ENCODE results near the gene BCDIN3D. TPM values are rescaled to one million over a fixed set of nuclear protein-coding genes. Genes with fewer than 3 reads are reported as not detected.
"Not testable (repeated sequence)": the region's sequence is repeated elsewhere in the genome, so short reads cannot be mapped to it uniquely, and the experiment has no call there.

Gene BCDIN3D
- total RNA-seq, 1 donor from 2014 or later: 4.3 TPM

DNA sequence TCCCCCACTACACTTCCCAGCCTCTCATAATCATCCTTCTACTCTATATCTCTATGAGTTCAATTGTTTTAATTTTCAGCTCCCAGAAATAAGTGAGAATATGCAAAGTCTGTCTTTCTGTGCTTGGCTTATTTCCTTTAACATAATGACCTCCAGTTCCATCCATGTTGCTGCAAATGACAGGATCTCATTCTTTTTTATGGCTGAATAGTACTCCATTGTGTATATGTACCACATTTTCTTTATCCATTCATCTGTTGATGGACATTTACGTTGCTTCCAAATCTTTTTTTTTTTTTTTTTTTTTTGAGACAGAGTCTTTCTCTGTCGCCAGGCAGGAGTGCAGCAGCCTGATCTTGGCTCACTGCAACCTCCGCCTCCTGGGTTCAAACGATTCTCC lies 13.0 kb upstream of the BCDIN3D start:
- DNase-seq: not testable (repeated sequence)

- no peak for DNase-seq
Observed at GRCh38 chr12:49854976-49855375, 12.1 kb upstream of the BCDIN3D start.

DNA sequence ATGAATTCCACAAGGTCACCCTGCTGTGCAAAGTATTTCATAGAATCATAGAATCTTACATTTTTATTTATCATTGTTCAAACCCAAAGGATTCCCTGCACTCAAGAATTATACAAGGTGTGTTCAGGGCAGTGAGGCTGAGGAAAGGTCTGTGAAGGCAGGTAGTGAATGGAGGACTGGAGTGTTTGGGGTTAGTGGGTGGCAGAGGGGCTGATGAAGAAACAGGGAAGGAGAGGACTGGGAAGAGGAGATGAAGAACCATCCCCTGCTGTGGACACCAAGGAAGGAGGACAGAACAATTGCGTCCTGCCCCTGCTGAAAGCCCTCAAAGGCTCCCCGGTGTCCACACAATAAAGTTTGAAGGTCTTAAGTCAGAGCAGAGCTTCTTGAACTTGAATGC lies 10.8 kb upstream of the BCDIN3D start:
- DNase-seq: no peak

DNA sequence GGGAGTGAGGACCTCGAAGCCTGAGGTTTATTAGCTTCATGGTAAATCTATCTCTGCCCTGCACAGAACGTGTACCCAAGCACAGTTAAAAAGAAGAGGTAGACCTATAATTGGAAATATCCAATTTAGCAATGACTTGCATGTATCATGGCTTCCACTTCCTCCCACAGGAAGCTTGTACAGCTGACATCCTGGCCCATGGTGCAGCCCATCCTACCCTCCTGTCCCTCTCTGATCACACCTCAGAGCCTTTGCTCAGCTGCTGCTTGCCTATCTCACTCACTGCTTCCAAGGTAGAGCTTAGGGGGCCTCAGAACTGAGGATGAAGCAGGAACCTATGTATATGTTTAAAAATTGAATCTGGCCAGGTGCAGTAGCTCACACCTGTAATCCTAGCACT lies 4.3 kb upstream of the BCDIN3D start:
- DNase-seq: no peak

DNA sequence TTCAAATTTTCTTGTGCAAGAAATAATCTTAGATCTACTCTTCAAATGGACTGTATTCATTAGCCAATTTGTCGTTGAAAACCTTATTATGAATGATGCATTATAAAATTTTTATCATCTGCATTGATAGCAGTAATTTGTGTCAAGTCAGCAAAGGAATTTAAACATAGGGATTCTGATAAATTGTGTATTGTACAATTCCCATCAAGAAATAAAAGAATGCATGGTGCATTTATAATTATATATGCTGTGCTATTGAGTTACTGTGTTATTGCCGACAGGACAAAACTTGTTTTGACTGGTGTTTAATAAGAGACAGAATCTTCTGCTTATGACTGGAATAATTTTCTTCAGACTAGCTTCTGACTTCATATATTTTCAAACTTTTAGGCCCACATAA lies 3.1 kb upstream of the BCDIN3D start:
- DNase-seq: no peak

GRCh38 chr12:49843876-49844437 lies 1.1 kb upstream of the BCDIN3D start:
- no peak for DNase-seq

- DNase-seq: no peak
Observed at GRCh38 chr12:49843411-49843810, 505 bp upstream of the BCDIN3D start.

DNA sequence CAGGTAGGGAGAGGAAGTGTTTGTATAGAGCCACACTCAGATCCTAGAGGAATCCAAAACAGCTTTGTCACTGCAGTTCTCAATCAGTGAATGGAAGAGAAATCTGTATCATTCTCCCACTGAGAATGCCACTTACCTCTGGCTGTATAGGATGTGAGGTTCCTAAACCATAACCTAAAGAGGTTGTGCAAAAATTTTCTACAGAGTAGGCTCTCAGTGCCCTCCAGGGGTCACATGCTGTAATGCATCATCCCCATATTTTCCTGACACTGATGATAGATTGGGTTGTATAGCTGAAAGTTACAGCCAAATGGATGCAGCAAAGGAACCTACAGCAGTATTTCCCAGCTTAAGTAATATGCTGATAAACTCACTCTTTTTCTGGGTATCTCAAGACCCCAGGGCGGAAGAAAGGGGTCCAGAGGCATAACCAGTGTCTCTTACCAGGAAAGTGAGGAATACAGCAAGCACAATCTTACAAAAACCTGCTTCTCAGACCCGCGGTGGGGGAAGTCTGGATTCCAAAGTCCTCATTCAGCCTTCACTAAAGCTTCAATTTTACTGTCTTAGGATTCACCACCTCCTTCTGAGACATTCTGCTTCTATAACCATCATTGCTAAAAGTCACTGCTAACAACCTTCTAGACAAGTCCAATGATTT lies 3.8 kb downstream of the BCDIN3D start:
- peak; percentile 77 for DNase-seq

DNA sequence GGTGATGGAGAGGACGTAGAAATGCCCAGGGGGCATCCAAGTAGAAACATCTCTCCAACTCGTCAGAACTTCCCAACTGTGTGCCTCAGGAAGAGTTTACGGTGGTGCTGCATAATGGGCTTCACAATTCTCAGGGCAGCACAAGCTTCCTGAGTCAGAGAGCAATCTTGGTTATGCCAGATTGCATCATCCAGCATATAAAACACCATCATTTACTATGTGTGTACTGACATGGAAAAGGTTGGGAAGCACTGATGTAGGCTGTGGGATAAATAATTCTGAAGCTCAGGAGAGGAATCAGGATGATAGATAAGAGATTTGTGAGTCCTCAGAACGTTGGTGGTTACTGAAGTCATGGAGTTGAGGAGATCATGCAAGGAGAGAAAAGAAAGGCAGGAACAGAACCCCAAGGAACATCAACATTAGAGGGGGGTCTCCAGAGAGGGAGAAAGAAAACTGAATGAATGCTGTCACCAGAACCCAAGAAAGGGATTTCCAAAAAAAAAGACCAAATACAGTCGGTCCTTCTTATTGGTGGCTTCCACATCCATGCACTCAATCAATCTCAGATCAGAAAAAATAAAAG lies 10.0 kb downstream of the BCDIN3D start:
- no peak for DNase-seq

DNA sequence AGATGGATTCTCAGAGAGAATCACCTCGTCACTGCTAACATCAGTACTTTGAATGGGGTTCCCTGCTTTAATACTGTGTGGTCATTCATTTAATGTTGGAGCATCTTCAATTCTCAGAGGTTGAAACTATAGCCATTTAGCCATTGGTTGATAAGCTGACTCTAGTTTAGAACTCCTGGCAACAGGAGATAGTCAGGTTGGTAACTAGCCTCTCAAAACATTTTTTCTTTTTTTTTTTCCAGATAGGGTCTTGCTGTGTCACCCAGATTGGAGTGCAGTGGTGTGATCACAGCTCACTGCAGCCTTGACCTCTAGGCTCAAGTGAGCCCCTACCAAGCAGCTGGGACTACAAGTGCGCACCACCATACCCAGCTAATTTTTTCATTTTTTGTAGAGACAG lies 11.2 kb downstream of the BCDIN3D start:
- DNase-seq: no peak

DNA sequence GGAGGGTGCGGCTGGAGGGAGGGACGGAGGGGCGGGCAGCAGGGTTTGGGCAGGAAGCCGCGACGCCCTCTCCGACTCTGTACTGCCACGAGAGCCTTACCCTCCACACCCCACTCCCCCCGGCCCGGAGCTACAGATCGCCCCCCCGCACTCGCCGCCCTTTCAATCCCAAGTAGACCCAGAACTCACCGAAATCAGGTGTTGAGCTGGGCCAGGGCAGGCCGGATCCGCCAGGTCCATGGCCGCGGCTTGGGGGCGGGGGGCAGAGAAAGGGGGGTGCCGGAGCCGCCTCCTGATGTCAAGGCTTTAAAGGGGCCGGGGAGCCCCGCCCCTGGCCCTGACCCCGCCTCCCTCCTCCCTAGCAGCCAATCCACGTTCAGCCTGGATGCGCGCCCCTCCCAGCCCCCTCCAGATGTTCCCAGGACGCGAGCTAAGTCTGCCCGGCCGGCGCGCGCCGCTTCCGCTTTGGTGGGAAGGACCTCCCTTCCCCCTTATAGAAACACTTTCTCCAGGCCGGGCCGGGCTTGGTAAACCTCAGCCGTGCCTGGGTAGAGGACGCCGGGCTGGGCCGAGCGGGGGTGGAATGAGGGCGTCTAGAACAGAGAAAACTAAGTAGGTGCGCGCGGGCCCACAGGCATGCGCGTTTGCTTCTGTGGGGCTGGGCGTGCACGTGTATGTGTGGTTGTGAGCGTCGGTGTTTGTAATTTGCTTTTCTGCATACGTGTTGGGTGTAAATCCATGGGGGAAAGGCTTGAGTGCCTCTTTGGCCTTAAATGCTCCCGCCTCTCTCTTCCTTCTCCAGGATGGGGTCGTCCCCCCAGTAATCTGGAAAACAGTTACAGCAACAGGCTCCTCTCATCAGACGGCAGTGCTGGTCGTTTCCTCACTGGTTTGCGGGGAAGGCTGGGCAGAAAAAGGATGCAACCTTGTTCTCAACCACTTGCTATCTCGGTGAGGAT lies 14.5 kb downstream of the BCDIN3D start, which contains the start of gene NCKAP5L:
Gene NCKAP5L (minus strand): TSS at position 281 of the 959 bp plus-strand sequence. CDS start 24,369 bp downstream, outside the sequence.
- peak; percentile 98 for DNase-seq

DNA sequence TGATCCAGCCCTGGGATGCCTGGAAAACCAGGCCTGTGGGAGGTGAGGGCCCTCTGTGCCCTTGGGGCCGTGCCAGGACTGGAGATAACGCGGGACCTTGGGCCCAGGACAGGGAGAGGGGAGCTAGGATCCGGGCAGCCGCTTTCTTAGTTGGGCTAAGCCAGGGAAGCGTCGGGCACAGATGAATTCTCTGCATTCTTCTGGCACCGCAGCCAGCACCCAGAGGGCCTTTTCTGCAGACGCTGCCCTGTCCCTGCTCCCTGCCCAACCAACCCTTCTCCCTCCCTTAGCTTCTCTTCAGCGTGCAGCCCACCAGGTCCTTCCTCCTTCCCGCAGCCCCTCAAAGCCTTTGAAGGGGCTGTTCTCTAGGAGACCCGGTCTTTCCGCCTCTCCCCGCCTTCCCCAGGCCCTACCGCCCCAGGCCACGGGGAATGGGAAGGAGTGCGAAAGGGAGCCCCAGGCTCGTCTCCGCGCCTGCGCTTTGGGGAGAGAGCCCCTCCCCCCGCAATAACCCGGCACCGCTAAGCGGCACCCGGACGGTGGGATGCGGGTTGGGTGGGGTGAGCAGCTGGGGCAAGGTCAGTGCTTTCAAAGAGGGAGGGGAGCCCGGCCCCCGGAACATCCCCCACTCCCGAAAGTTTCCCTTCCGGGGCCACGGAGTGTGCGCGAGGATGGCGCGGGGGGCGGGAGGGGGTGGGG lies 15.4 kb downstream of the BCDIN3D start:
- DNase-seq: peak; percentile 64

DNA sequence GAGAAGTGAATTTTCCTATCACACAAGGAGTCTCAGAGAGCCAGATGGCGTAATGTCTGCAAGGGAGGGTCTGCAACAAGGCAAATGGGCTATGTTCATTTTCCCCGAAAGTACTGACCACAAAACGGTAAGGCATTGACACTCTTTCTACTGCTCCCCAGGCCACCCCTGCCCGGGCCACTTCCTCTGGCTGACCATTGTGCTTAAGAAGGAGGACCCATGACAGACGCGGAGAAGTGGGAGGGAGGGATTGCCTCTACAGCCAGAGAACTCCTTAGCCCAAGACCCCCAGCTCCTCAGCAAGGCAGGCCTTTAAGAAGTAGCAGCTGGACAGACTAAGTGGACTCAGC lies 15.9 kb downstream of the BCDIN3D start:
- DNase-seq: no peak

GRCh38 chr12:49825971-49826421 lies 16.9 kb downstream of the BCDIN3D start:
- DNase-seq: no peak

GRCh38 chr12:49825360-49825970 lies 17.4 kb downstream of the BCDIN3D start:
- peak; percentile 30 for DNase-seq

DNA sequence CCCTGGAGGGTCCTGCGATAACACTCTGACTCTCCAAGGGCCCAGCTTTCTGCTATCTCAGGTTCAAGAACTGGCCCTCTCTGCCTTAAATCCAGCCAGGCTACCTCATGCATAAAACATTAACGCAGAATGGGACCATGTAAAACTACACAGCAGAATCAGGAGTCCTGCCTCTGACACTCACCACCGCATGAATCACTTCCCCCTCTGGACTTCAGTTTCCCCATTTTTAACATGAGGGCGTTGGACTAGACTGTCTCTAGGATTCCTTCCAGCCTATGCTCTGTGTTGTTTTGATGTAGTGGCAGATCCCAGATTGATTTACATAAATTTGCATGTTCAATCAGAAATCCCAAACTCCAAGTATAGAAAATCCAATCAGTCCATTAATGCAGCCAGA lies 18.0 kb downstream of the BCDIN3D start:
- DNase-seq: peak; percentile 66

- DNase-seq: no peak
Observed at GRCh38 chr12:49824416-49824815, 18.5 kb downstream of the BCDIN3D start.

- DNase-seq: no peak
Observed at GRCh38 chr12:49823951-49824350, 19.0 kb downstream of the BCDIN3D start.

DNA sequence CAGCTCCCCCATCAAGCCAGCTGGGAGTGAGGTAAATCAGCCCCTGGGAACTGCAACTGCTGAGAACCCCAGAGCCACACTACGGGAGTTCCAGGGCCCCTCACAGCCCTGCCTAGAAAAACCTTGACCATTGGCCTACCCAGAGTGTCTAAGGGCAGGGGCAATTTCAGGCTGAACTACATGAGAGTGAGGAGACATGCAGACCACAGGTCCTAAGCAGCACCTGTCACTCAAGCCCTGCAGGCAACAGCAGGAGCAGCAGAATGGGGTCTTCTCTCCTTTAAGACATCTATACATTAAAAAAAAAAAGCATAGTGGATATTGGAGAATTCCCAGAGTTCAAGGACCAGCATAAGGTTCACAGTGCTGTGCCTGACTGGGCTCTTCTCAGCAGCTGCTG lies 19.6 kb downstream of the BCDIN3D start:
- no peak for DNase-seq

GRCh38 chr12:49821373-49822287 lies 21.3 kb downstream of the BCDIN3D start:
- DNase-seq: no peak

DNA sequence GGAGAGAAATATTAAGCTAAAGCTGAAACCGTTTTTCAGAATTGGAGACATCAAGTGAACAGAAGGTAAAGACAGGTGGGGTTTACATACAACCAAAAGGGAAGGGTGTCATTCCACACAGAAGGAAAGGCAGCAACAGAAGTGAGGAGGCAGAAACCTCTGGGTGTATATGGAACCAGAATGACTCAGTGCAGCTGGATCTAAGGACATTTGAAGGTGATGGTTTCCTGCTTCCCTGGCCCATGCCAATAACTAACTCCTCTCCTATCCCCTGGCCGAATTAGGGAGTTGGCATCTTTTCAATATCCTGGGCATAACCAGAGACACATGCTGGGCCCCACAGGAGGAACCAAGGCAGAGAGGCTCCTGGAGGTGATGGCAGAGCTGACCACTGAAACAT lies 23.1 kb downstream of the BCDIN3D start:
- no peak for DNase-seq
